ENCODE data around the gene LUZP1. TPM values are rescaled to one million over a fixed set of nuclear protein-coding genes. Genes with fewer than 3 reads are reported as not detected.

The LUZP1 gene
- total RNA-seq, 1 donor from 2014 or later = 10.8 TPM

DNA sequence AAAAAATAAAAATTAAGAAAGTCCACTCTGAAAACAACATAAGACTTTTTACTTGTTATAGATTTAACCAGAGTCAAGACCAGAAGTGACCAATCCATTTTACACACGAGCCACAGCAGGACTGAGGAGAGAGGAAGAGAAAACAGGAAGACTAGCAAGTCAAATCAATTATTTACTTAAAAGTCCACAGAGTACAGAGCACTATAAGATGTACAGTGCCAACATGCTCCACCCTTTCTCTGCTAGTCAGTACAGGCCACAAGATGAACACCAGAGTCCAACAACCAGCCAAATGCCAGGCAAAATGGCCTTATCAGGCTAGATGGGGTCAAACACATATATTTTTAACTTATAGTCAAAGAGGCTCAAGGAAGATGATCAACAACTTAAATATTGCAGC is 19.5 kb downstream of the LUZP1 start:
- H3K9me3 Mint-ChIP-seq = no peaks in the 10 kb centered on the region
- no peak overlapping the region for H3K27ac Mint-ChIP-seq
- ATAC-seq (ENCODE audit: low read depth) (no peak), DNase-seq (no peak)
- peaks cover 5% of the 10 kb centered on the region for H3K4me1 Mint-ChIP-seq
- TF ChIP-seq CTCF (IDR thresholded peaks at IDR 0.05) = no peak
- POLR2A ChIA-PET = interaction anchor here (0.7 kb wide), 1 partner anchor 43 kb away, joined by 4 read pairs; no protein-coding TSS in a partner anchor
- CTCF ChIA-PET = no interaction called here
- H3K4me3 Mint-ChIP-seq = no peak overlapping the region
- H3K36me3 Mint-ChIP-seq (ENCODE audit: low read depth) = no peaks in the 10 kb centered on the region
- H3K27me3 Mint-ChIP-seq = no peaks in the 10 kb centered on the region
- intact Hi-C loops (cut with micrococcal nuclease) = no loop called here

DNA sequence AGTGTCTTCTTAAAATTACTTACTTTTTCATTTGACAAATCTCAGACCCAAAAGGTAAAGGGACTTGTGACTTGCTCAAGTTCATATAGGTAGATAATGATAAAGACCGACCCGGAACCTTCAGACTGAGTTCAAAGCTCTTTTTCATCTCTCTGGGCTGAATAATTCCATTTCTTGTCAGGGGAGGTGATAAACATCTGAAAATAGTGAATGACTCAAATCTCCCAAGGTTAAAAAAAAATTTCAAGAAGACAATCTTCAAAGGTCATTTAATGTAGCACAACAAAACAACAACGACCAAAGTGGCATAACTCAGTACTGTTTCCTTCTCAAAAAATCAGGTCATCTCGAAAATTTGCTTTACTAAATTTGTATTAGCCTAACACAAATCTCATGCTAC is 20.6 kb downstream of the LUZP1 start:
- no peak overlapping the region for H3K27ac Mint-ChIP-seq
- H3K27me3 Mint-ChIP-seq = no peaks in the 10 kb centered on the region
- TF ChIP-seq CTCF (IDR thresholded peaks at IDR 0.05) = no peak
- no peak for DNase-seq
- no peak overlapping the region for H3K4me3 Mint-ChIP-seq
- no peak for ATAC-seq (ENCODE audit: low read depth)
- intact Hi-C loops (cut with micrococcal nuclease) = no loop called here
- H3K4me1 Mint-ChIP-seq = peaks cover 5% of the 10 kb centered on the region
- ChIA-PET POLR2A (interaction anchor here (0.7 kb wide), 1 partner anchor 28 kb away, joined by 12 read pairs; no protein-coding TSS in a partner anchor), CTCF (interaction anchor here (1.4 kb wide), 1 partner anchor 36 kb away, joined by 4 read pairs; no protein-coding TSS in a partner anchor)
- H3K36me3 Mint-ChIP-seq (ENCODE audit: low read depth) = no peaks in the 10 kb centered on the region
- no peaks in the 10 kb centered on the region for H3K9me3 Mint-ChIP-seq

DNA sequence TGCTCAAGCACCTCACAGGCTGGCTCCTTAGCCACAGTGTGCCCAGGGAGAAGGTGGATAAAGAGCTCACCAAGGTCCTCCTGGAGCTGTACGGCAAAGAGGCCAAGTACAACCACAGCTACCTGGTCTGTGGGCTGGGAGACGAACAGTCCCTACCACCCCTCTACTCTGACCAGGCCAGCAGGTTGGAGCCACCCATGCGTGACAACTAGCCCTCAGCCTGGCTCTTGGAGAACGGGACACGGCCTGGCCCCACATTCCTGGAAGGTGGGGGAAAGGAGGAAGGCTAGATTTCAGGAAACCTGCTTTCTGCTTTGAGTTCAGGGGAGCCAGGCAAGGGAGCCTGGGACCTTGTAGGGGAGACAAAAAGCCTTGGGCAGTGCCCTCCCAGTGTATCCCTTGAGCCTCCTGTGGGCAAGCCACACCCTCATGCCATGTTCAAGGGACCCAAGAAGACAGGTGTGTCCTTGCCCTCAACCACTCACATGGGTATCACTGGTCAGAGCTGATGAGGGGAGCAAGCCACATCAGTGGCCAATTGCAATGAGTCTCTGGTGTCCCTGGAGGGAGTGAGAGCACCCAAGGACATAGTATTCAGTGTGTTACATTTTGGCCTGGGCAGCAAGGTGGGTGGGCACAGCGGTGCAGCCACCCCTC is 27.6 kb downstream of the LUZP1 start:
- DNase-seq (no peak), ATAC-seq (ENCODE audit: low read depth) (no peak)
- TF ChIP-seq CTCF (IDR thresholded peaks at IDR 0.05) = no peak
- H3K4me3 Mint-ChIP-seq = no peak overlapping the region
- POLR2A ChIA-PET = no interaction called here
- no peaks in the 10 kb centered on the region for H3K27me3 Mint-ChIP-seq
- no peaks in the 10 kb centered on the region for H3K36me3 Mint-ChIP-seq (ENCODE audit: low read depth)
- CTCF ChIA-PET = interaction anchor here (1.8 kb wide), 1 partner anchor 43 kb away, joined by 6 read pairs; no protein-coding TSS in a partner anchor
- H3K9me3 Mint-ChIP-seq = no peaks in the 10 kb centered on the region
- no peak overlapping the region for H3K27ac Mint-ChIP-seq
- intact Hi-C loops (cut with micrococcal nuclease) = no loop called here
- no peaks in the 10 kb centered on the region for H3K4me1 Mint-ChIP-seq

DNA sequence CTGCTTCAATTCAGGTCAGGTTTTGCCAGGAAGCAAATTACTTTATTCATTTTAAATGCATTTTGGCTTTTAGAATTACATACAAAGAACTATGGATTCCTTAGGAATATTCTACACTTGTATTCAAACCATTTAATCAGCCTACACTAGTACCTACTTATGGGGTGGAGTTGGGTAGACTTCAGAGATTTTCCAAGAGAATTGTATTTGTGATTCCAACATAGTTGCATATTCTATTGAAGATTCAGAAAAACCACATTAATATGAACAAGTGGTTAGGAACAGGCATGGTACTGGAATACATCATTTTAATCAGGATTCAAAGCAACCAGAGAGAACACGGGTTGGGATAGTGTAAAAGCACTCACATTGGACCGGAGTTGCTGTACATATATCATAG is 33.4 kb downstream of the LUZP1 start:
- intact Hi-C loops (cut with micrococcal nuclease) = no loop called here
- DNase-seq = no peak
- Mint-ChIP-seq H3K27ac (no peak overlapping the region), H3K4me3 (no peak overlapping the region), H3K4me1 (no peaks in the 10 kb centered on the region), H3K27me3 (no peaks in the 10 kb centered on the region), H3K36me3 (ENCODE audit: low read depth) (no peaks in the 10 kb centered on the region), H3K9me3 (no peaks in the 10 kb centered on the region)
- no peak for TF ChIP-seq CTCF (IDR thresholded peaks at IDR 0.05)
- ATAC-seq (ENCODE audit: low read depth) = no peak
- ChIA-PET CTCF (interaction anchor here (1.3 kb wide), 1 partner anchor 50 kb away, joined by 3 read pairs; no protein-coding TSS in a partner anchor), POLR2A (interaction anchor here (0.5 kb wide), 1 partner anchor 209 kb away, joined by 4 read pairs; the partner anchor contains the start of gene HNRNPR)

DNA sequence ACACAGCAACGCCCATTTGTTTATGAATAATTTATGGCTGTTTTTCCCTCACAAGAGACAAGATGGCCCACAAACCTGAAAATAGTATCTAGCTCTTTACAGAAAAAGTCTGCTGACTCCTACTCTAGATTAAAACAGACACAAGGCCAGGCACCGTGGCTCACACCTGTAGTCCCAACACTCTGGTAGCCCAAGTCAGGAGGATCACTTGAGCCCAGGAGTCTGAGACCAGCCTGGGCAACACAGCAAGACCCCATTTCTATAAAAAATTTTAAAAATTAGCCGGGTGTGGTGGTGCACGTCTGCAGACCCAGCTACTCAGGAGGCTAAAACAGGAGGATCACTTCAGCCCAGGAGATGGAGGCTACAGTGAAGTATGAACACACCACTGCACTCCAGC is 34.6 kb downstream of the LUZP1 start:
- ChIA-PET CTCF (interaction anchor here (1.3 kb wide), 1 partner anchor 51 kb away, joined by 3 read pairs; no protein-coding TSS in a partner anchor), POLR2A (interaction anchor here (0.6 kb wide), 1 partner anchor 48 kb away, joined by 9 read pairs; no protein-coding TSS in a partner anchor)
- no peak for TF ChIP-seq CTCF (IDR thresholded peaks at IDR 0.05)
- Mint-ChIP-seq H3K9me3 (no peaks in the 10 kb centered on the region), H3K27me3 (no peaks in the 10 kb centered on the region), H3K4me3 (no peak overlapping the region), H3K27ac (no peak overlapping the region), H3K36me3 (ENCODE audit: low read depth) (no peaks in the 10 kb centered on the region), H3K4me1 (no peaks in the 10 kb centered on the region)
- ATAC-seq (ENCODE audit: low read depth) (no peak), DNase-seq (no peak)
- intact Hi-C loops (cut with micrococcal nuclease) = no loop called here
